Stimulated activated CD8-positive, alpha-beta memory T cell treated with anti-CD3 and anti-CD28 coated beads, Interleukin-15, amount 100 ng/mL, for 1 hour (primary cell): ENCODE measurements around the gene UBN1.

ENCODE experiments used
- DNase-seq: peaks from one replicate; pipeline ENCODE4 v3.0.0-alpha.2; 2020; ENCODE audit warnings: low read depth

UBN1 gene, protein sequence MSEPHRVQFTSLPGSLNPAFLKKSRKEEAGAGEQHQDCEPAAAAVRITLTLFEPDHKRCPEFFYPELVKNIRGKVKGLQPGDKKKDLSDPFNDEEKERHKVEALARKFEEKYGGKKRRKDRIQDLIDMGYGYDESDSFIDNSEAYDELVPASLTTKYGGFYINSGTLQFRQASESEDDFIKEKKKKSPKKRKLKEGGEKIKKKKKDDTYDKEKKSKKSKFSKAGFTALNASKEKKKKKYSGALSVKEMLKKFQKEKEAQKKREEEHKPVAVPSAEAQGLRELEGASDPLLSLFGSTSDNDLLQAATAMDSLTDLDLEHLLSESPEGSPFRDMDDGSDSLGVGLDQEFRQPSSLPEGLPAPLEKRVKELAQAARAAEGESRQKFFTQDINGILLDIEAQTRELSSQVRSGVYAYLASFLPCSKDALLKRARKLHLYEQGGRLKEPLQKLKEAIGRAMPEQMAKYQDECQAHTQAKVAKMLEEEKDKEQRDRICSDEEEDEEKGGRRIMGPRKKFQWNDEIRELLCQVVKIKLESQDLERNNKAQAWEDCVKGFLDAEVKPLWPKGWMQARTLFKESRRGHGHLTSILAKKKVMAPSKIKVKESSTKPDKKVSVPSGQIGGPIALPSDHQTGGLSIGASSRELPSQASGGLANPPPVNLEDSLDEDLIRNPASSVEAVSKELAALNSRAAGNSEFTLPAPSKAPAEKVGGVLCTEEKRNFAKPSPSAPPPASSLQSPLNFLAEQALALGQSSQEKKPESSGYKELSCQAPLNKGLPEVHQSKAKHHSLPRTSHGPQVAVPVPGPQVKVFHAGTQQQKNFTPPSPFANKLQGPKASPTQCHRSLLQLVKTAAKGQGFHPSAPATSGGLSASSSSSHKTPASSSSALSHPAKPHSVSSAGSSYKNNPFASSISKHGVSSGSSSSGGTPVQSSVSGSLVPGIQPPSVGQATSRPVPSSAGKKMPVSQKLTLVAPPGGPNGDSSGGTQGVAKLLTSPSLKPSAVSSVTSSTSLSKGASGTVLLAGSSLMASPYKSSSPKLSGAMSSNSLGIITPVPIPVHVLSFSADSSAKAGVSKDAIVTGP (N-terminal part only)

DNA sequence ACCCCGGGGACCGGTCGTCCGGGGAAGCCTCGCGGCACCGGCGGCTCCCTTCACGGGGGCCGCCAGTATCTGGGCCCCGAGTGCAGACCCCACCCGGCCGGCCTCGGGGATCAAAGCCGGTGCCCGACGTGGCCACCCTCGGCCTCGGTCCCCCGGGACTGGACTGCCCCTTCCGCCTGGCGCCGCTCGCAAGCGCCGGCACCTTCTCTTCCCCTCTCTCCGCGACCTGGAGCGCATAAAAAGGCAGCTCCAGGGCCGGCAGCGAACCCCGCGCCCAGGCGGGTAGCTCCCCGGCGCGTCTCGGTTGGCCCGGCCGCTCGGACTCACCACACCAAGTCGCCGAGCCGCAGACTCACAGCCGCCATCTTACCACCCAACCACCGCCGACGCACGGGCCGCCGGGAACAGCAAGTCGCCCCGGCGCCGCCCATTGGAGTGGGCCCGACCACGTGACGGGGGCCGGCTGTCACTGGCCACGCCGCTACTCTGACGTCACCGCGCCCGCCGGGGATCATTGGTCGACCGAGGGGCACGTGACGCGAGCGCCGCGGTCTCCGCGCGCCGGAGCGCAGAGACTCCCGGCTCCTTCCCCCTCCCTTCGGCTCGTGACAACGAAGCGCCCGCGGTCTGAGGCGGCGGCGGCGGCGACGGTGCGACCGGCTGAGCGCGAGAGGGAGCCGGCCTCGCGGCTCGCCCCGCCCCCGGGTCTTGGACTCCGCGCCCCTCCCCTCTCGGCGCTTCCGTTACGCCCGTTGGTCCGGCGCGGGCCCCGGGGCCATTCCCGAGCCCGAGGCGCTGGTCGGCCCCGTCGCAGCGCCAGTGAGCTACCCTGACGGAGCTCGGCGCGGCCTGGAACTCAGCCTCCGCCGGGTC lies at the start of gene UBN1, which contains the start of gene GLYR1:
UBN1 (plus strand) TSS at position 581 of the 873 bp plus-strand sequence. CDS start 5,437 bp downstream, outside the sequence.
GLYR1 (minus strand) TSS at position 388 of the 873 bp plus-strand sequence; CDS start at position 365, 23 bp downstream.
- peak; percentile 99 for DNase-seq

DNA sequence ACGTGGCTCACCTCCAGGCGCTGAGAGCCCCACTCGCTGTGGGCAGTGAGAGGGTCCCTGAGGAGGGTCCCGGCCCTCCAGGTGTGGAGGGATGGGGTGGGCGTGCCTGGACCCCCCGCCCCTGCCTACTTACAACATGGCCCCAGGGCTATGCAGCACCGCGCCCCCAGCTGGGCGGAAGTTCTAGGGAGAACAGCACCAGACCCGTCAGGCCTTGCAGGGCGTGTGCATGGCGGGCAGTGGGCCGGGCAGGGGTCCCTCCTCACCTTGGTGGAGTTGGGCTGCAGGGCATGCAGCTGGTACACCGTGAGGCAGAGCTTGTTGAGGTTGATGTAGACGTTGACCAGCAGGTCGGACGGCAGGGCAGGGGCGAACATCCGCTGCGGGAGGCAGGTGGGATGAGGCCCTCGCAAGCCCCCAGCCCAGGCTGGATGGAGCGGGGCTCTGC lies 49.5 kb upstream of the UBN1 start:
- DNase-seq = no peak

DNA sequence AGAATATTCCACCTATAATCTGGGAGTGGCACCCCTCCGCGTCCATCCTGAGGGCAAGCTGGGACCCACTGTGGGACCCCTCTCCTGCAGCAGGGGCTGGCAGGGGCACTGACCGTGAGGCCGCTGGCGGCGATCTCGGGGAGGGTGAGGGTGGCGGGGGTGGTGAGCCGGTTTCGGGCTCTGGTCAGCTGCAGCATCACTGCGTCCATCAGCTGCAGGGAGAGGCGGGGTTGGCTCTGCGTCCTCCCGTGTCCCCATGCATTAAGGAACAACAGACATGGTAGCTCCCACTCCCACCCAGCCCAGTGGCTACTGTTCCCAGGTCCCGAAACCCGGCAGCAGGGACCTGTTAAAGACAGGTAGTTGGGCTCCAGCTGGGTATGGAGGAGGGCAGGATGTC lies 48.8 kb upstream of the UBN1 start:
- no peak for DNase-seq

DNA sequence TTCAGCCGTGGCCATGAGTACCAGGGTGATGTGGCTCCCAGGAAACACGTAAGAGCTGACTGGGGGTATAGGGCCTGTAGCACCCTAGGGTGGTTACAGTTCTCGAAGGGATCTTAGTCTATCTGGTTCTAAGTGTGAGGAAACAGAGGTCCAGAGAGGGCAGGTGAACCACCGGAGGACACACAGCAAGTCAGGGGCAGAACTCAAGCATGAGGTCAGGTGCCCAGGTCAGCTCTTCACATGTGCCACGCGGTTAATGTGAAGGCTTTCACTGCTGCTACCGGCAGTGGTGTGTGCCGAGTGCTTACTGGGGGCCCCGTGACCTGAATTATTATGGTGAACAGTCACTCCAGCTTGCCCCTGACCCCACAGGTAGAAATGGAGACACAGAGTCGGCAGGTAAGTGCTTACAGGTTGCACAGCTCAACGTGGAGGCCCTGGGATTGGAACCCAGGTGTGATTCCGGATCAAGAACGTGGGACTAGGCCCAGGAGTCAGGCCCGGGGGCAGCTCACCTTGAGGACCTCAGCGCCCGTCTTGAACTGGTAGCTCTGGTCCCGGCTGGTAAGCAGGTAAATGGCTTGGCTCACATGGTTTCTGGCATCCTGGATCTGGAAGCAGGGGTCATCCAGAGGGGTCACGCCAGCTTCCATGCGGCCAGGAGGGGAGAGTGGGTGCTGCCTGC lies 48.0 kb upstream of the UBN1 start:
- DNase-seq = no peak

DNA sequence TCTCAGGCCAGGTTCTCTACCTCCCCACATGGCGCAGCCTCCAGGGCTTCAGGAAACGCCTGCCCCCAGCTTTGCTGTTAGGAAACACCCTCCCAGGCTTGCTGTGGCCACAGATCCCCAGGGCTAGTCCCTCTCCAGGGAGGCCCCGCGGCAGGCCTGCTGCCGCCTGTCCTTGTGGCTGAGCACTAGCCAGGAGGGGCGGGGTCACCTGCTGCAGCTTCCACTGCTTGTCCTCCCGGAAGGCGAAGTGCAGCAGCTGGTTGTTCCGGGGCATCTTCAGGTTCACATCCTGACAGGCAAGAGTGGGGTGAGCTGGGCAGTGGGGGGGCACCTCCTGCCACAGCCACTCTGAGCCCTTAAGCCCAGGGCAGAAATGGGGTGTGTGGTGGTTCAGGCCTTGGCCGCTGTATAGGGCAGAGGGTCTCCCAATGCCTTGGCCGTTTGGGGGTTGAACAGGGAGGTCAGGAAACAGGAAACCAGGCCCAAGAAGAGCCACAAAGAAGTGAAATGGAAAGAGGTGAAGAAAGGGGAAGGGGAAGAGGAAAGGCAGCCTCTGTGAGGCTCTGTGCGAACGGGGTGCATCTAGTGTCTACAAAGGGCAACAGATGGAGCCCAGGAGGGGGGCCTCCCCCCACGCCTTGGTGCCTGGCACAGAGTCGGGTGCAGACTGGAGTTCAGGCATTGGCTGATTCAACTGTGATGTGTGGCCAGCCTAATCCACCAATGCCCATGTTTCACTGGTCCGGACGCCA lies 46.8 kb upstream of the UBN1 start:
- no peak for DNase-seq

DNA sequence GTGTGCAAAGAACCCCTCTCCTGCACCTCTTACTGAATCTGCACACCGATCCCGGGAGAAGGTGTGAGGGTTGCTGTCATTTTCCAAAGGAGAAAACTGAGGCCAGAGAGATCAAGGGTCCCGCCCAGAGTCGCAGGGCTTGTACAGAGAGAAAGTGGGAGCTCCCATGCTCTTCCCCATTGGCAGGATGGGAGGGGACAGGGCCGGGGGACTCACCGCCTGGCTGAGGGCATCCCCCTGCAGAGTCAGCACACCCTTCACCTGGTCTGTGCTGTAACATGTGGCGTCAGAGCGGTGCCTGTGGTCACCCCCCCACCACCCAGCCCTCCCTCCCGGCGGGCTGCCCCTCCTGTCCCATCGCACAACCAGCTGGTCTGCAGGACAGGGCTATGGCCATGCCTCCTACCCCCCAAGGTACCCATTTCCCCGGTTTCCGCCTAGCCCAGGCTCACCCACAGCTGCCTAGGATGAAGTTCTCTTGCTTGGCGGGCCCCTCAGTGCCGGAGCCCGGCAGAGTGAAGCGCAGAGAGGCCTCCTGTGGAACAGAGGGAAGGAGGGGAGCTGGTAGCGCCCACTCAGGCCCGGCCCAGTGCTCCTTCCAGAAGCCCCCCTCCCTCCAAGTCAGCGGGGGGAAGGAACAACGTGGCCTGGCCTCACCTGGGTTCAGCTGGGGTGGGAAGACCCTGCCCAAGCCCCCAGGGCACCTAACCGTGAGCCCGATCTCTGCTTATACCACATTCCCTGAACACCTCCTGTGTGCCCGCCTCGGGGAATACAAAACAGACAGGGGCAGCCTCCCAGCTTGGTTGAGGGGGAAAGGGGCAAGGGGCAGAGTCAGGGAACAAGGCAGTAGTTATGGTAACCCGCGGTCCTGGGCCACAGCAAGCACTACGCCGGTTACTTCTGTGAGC lies 46.0 kb upstream of the UBN1 start:
- DNase-seq = no peak

DNA sequence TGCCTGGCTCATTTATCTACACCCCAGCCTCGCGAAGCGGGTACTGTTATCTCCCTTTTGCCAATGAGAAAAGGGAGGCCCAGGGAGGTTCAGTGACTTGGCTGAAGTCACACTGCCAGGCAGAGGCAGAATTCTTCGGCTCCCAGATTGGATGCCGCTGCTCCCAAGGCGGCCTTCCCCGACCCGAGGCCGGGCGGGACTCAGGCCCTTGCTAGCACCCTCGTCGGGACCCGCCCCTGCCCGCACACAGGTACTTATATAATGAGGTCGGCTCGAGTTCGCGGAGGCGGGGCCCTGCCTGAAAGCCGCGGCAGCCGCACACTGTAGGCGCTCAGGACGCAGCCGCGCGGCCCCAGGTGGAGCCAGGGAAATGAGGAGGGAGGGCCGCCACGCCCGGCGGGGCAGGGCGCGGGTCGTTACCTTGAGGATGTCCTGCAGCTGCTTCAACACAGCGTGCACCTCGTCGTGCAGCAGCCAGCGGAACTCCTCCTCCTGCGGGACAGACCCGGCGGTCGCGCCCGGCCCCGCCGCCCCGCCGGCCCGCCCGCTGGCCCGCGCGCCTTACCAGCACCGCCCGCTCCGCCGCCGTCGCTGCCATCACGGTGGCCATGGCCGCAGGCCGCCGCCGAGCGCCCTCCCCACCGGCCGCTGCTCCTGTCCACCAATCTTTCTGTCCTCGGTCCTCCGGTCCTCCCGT lies 45.2 kb upstream of the UBN1 start, which contains the start of gene ROGDI:
ROGDI (minus strand) TSS at position 672 of the 697 bp plus-strand sequence; CDS start at position 610, 62 bp downstream.
- peak; percentile 43 for DNase-seq

DNA sequence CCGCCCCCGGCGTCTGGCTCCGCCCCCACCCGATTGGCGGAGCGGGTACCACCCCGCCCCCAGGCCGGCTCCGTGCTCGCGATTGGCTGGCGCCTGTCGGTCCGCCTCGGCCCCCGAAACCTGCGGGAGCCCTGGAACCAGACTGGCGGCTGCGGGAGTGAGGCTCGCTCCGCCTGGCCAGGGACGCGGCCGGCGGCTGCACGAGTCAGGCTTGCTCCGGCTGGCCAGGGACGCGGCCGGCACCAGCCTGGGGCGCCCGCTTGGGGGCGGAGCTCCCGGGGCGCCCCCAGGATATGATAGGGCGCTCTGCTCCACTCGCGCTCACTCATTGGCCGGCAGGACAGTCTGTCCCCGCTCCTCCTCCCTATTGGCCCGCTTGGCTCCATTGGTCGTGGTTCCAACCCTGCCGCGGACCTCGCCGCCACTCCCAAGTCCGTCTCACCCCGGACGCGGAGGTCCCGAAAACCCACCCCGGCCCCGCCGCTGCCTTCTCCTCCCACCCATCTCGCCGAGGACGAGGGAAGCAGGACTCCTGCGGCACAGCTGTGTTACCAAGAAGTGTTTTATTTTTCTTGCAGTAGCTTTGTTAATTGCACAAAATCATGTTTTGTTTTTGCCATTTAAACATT lies 44.5 kb upstream of the UBN1 start:
- peak; percentile 76 for DNase-seq

DNA sequence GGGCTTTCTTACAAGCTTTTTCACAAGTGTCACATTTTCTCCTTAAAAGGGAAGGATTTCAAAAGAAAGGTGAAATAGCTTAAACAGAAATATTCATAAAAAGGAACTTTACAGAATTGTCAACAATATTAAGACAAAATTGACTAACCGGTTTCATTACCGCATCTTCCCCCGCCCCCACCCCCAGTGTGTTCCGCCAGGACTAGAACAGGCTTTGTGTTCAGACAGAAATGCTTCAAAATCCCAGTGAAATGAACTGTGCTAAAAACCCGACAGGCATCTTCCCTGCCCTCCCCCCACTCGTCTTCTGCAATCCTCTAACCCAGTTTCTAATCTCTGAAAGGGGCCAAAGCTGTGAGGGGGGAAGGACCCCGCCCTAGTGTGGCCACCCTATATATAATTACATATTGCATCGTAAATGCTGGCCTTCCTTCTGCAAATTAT lies 43.9 kb upstream of the UBN1 start:
- no peak for DNase-seq

DNA sequence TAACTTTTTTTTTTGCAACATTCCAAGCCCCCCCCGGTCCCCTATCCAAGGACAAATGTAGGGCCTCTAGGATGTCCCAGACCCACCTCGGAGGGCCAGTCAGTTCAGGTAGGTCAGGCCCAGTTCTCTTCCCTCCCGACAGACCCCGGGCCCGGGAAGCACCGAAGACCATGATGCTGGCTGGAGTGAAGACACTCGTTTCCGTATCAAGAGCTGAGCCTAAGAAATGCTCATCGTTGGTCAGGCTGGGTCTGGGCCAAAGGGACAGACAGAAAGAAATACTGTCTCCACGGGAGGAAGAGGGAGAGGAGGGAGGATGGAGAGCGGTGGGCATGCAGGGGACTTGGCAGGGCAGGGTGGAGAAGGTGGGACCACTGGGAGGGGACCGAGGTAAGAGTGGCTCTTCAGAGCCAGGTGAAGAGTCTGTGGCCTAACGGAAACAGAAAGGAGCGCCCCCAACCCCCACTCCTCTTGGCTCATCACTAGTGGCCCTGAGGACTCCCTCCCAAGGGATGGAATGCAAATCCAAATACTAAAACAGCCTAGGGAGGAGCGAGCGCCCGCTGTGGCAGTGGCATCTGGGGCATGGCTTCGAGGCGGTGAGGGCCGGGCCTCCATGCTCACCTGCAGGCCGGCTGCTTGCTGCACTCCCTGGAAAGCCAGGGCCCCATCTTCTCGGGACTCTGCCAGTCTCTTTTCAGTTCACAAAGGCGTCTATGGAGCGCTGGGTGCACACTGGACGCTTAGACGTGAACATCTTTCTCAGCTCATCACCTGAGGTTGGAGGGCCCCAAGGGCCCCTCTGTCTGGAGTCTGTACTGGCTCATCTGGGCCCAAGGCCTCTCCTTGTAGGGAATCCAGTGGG lies 43.2 kb upstream of the UBN1 start:
- no peak for DNase-seq

DNA sequence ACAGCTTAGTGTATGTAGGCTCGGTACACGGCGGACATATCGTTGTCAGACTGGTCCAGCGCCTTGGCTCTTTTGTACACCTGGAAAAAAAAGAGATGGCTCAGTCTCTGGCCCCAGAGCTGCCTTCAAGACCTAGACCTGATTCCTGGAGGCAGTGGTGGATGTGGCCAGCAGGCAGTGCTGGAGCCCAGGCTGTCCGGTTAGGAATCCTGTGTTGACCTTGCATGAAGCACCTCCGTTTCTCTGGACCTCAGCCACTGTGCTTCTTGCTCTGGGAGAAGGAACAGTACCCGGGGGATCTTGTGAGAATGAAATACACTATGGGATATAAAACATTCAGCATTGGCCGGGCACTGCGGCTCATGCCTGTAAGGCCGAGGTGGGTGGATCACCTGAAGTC lies 42.0 kb upstream of the UBN1 start:
- no peak for DNase-seq

DNA sequence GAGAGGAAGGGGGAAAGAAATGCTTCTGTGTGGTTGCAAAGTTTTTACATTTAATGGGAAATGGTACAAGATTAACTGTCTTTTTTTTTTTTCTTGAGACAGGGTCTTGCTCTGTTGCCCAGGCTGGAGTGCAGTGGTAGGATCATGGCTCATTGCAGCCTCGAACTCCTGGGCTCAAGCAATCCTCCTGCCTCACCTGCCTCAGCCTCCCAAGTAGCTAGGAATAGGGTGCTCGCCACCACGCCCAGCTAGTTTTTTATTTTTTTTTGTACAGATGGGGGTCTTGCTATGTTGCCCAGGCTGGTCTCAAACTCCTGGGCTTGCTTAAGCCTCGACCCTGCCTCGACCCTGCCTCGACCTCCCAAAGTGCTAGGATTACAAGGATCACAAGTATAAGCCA lies 41.0 kb upstream of the UBN1 start:
- DNase-seq = no peak

DNA sequence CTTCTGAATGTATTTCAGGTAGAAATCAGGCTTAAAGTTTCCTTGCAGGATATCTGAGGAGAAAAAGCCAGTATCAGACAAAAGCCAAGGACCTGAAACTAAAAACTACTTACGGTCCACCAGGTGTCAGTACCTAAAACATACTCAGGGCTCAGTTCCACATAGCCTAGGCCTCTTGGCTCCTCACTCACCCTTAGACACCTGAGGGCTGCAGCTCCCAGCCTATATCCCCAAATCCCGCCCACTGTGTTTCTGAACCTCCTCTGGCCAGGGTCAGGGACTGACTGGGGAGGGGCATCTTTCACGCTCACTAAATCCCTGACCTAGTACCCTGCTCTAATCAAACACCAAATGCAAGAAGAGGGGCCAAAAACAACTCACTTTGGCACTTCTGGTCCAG lies 36.0 kb upstream of the UBN1 start:
- DNase-seq = no peak

DNA sequence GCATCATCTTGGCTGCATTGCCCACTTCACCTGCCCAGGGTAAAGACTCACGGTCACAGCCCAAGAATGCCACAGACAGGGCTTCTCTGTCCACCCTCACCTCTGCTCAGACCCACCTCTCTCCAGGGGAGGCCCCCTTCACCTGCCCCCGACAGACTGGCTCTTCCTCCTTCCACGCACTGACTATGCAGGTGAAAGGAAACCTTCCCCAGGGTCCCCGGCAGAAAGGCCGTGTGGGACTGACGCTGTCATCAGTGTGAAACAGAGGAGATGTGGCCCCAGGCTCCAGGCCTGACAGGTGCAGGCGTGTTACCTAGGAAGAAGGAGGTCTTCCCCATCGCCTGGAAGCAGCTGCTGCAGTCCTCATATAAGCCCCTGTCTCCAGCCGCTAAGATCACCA lies 35.5 kb upstream of the UBN1 start:
- no peak for DNase-seq

DNA sequence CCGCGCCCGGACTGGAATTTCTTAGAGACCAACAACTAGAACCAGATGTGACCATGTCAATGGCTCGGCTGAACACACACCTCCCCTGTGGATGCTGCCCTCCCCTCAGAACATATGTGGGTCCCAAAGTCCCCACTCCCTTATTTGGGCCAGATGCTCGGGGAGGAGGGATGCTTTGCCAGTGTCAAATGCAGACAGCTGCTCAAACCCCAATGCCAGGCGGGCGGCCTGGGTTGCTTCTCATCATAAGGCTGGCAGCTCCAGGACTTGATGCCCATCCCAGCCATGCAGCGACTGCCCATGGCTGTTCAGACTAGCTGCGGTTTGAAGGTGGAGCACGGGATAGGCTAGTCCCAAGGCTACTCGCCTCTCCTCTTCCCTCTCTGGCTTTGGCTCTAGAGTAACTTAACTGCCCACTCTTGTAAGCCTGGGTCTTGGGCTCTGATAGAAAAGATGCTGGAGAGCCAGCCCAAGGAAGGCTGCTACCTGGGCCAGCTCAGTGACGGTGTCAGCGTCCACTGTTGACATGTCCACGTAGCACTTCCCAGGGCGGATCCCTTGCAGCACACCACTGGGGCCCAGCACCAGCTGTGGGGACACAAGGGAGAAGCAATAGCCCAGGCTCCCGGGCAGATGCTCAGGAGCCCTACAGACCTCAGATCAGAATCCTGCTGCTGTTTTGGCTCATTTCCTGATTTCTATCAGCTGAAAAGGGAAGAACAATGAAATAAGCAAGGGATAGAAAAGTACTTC lies 33.9 kb upstream of the UBN1 start:
- DNase-seq = no peak

DNA sequence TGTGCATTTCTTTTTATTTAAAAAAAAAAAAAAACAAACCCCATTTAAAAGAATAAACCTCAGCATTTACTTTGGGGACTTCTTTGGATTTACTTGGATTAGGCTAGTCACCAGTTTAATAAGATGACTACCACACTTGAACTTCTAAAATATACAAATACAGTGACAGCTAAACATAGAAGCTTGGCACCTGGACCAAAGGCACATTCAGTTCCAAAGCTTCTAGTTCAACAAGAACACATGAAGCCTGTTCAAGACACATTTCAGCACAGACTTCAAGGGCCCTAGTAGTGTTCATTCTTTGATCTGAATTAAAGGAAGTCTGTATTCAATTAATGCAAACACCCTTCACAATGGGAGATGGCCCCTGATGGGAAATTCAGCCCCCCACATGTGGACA lies 33.2 kb upstream of the UBN1 start:
- no peak for DNase-seq
